Astrocyte (in vitro differentiated cells and primary cell): Measurements from ENCODE around the gene DCUN1D1. TPM values are rescaled to one million over a fixed set of nuclear protein-coding genes. Genes with fewer than 3 reads are reported as not detected.

Experiments used
- DNase-seq: peaks from one replicate; pipeline ENCODE4 v3.0.0-alpha.2; 2010; ENCODE audit warnings: low read depth
- FAIRE-seq: peaks from 2 replicates; lab custom pipeline; 2011; peaks lifted over from hg19 to GRCh38; lab: Jason Lieb, UNC
- H2AFZ ChIP-seq: 2 replicates; pipeline ENCODE4 v1.6.0; 2012; ENCODE audit warnings: low read depth, low read length, inconsistent platforms
- H3K27ac ChIP-seq: 2 replicates; pipeline ENCODE4 v1.5.1; 2011; ENCODE audit warnings: low read depth, low read length, inconsistent platforms
- H3K27me3 ChIP-seq: 2 replicates; pipeline ENCODE4 v1.6.0; 2011; ENCODE audit warnings: low read length, inconsistent platforms; ENCODE audit not compliant: insufficient read depth
- H3K36me3 ChIP-seq: 2 replicates; pipeline ENCODE4 v1.5.1; 2011; ENCODE audit warnings: low read length, inconsistent platforms; ENCODE audit not compliant: insufficient read depth
- H3K4me1 ChIP-seq: 2 replicates; pipeline ENCODE4 v1.5.1; 2011; ENCODE audit warnings: low read length, inconsistent platforms; ENCODE audit not compliant: insufficient read depth
- H3K4me2 ChIP-seq: 2 replicates; pipeline ENCODE4 v1.6.0; 2012; ENCODE audit warnings: low read length, inconsistent platforms
- H3K4me3 ChIP-seq: 2 replicates; pipeline ENCODE4 v1.5.1; 2011; ENCODE audit warnings: low read depth, mild to moderate bottlenecking, low read length, inconsistent platforms; ENCODE audit not compliant: insufficient read depth
- H3K79me2 ChIP-seq: 2 replicates; pipeline ENCODE4 v1.6.0; 2012; ENCODE audit warnings: mild to moderate bottlenecking, low read length, inconsistent platforms; ENCODE audit not compliant: insufficient read depth
- H3K9ac ChIP-seq: 2 replicates; pipeline ENCODE4 v1.6.0; 2012; ENCODE audit warnings: mild to moderate bottlenecking, low read length, inconsistent platforms
- H3K9me3 ChIP-seq: 2 replicates; pipeline ENCODE4 v1.5.1; 2012; ENCODE audit warnings: low read depth, mild to moderate bottlenecking, low read length, inconsistent platforms; ENCODE audit not compliant: insufficient read depth
- H4K20me1 ChIP-seq: 2 replicates; pipeline ENCODE4 v1.6.0; 2012; ENCODE audit warnings: low read length, inconsistent platforms; ENCODE audit not compliant: insufficient read depth
- H3K27ac Mint-ChIP-seq: one replicate; pipeline ENCODE4 v1.8.0; 2021; ENCODE audit warnings: mild to moderate bottlenecking, mixed read lengths; ENCODE audit not compliant: unreplicated experiment
- H3K27me3 Mint-ChIP-seq: one replicate; pipeline ENCODE4 v1.8.0; 2021; ENCODE audit warnings: low read depth, mixed read lengths; ENCODE audit not compliant: unreplicated experiment
- H3K36me3 Mint-ChIP-seq: one replicate; pipeline ENCODE4 v1.8.0; 2021; ENCODE audit warnings: low read depth, mixed read lengths; ENCODE audit not compliant: unreplicated experiment
- H3K4me1 Mint-ChIP-seq: one replicate; pipeline ENCODE4 v1.8.0; 2021; ENCODE audit warnings: low read depth, mixed read lengths; ENCODE audit not compliant: unreplicated experiment
- H3K4me3 Mint-ChIP-seq: one replicate; pipeline ENCODE4 v1.8.0; 2021; ENCODE audit warnings: mild to moderate bottlenecking, moderate library complexity, mixed read lengths; ENCODE audit not compliant: unreplicated experiment
- H3K9me3 Mint-ChIP-seq: one replicate; pipeline ENCODE4 v1.8.0; 2021; ENCODE audit warnings: mild to moderate bottlenecking, mixed read lengths; ENCODE audit not compliant: unreplicated experiment
- CTCF ChIP-seq: IDR thresholded peaks from 2 replicates; pipeline ENCODE4 v1.5.1; 2011; ENCODE audit warnings: low read depth, mild to moderate bottlenecking, inconsistent platforms, low read length, moderate library complexity; ENCODE audit not compliant: insufficient read depth
- EZH2 ChIP-seq: IDR thresholded peaks from 2 replicates; pipeline ENCODE4 v1.6.1; 2012; ENCODE audit warnings: mild to moderate bottlenecking, low read length, inconsistent platforms; ENCODE audit not compliant: insufficient read depth
- total RNA-seq: library from RNA; stranded (reverse); gene quantifications from 2 replicates; pipeline ENCODE4 v1.2.1, GENCODE V29; 2021

The DCUN1D1 gene
- total RNA-seq, 1 donor from 2014 or later = 50.2 TPM

DNA sequence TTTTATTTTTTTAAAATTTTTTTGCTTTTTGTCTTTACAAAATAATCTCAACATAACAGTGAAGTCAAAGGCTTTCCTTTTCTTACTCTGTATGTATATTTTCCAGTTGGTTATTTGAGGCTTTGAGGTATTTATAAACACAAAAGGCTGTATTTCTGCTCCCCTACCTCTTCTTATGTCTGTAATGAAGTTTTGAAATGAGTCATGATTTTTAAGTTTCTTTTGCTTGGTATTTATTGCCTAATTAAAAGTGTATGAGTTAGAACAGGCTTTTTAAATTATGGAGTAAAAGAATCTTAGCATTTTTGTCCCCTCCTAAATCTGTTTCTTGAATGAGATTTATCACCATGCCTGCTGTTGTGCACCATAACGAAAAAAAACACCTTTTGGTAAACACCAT, 66.0 kb downstream of the DCUN1D1 start:
- H3K27me3 ChIP-seq = no peaks in the 10 kb centered on the region
- no peak overlapping the region for H3K9ac ChIP-seq
- FAIRE-seq (no peak), DNase-seq (no peak)
- peaks cover 9% of the 10 kb centered on the region for H3K4me1 Mint-ChIP-seq
- no peaks in the 10 kb centered on the region for H3K4me1 ChIP-seq
- H4K20me1 ChIP-seq = no peaks in the 10 kb centered on the region
- no peaks in the 10 kb centered on the region for H3K9me3 ChIP-seq
- peaks cover 1% of the 10 kb centered on the region for H3K36me3 Mint-ChIP-seq
- H3K4me3 ChIP-seq = no peak overlapping the region
- H3K9me3 Mint-ChIP-seq = no peaks in the 10 kb centered on the region
- no peak overlapping the region for H2AFZ ChIP-seq
- no peaks in the 10 kb centered on the region for H3K36me3 ChIP-seq
- no peak overlapping the region for H3K27ac Mint-ChIP-seq
- H3K79me2 ChIP-seq = no peaks in the 10 kb centered on the region
- H3K4me2 ChIP-seq = no peak overlapping the region
- no peaks in the 10 kb centered on the region for H3K27me3 Mint-ChIP-seq
- no peak overlapping the region for H3K27ac ChIP-seq
- no peak overlapping the region for H3K4me3 Mint-ChIP-seq
- TF ChIP-seq CTCF (no peak), EZH2 (no peak)

DNA sequence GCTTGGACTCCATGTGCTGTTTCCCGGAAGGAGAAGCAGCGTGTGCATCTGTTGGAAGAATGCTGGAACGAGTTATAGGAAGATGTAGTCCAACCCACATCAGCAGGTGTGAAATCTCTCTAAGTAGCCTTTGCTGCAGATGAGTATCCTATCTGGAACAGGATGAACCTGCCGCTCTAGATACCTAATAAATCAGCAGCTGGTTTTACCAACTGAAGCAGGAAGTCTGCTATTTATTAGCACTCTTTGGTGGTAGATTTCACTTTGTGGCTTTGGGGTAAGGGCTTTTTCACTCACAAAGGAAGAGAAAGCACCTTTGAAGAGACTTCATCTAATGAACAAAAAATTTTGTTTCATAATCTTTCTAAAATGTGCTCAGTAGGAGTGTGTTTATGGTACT, 66.4 kb downstream of the DCUN1D1 start:
- Histone ChIP-seq H3K4me2 (no peak overlapping the region), H3K4me3 (no peak overlapping the region), H3K4me1 (no peaks in the 10 kb centered on the region), H4K20me1 (no peaks in the 10 kb centered on the region), H3K9me3 (no peaks in the 10 kb centered on the region), H3K27ac (no peak overlapping the region), H3K79me2 (no peaks in the 10 kb centered on the region), H3K27me3 (no peaks in the 10 kb centered on the region), H3K9ac (no peak overlapping the region), H2AFZ (no peak overlapping the region), H3K36me3 (no peaks in the 10 kb centered on the region)
- Mint-ChIP-seq H3K9me3 (no peaks in the 10 kb centered on the region), H3K4me1 (peaks cover 10% of the 10 kb centered on the region), H3K36me3 (peaks cover 1% of the 10 kb centered on the region), H3K27me3 (no peaks in the 10 kb centered on the region), H3K27ac (no peak overlapping the region), H3K4me3 (no peak overlapping the region)
- TF ChIP-seq CTCF = no peak
- TF ChIP-seq EZH2 = no peak
- no peak for FAIRE-seq
- DNase-seq = no peak

- Histone ChIP-seq H3K4me1 (no peaks in the 10 kb centered on the region), H3K79me2 (no peaks in the 10 kb centered on the region), H4K20me1 (no peaks in the 10 kb centered on the region), H3K9ac (no peak overlapping the region), H2AFZ (no peak overlapping the region), H3K36me3 (no peaks in the 10 kb centered on the region), H3K27ac (no peak overlapping the region), H3K27me3 (no peaks in the 10 kb centered on the region), H3K9me3 (no peaks in the 10 kb centered on the region), H3K4me3 (no peak overlapping the region), H3K4me2 (no peak overlapping the region)
- H3K27ac Mint-ChIP-seq = no peak overlapping the region
- no peak overlapping the region for H3K4me3 Mint-ChIP-seq
- DNase-seq (no peak), FAIRE-seq (no peak)
- TF ChIP-seq EZH2 (no peak), CTCF (no peak)
- peaks cover 1% of the 10 kb centered on the region for H3K36me3 Mint-ChIP-seq
- peaks cover 10% of the 10 kb centered on the region for H3K4me1 Mint-ChIP-seq
- H3K27me3 Mint-ChIP-seq = no peaks in the 10 kb centered on the region
- H3K9me3 Mint-ChIP-seq = no peaks in the 10 kb centered on the region
These were observed 67.9 kb downstream of the DCUN1D1 start for GRCh38 chr3:182912474-182912873.
